T47D (cell line): Measurements from ENCODE around the gene IL21R.

Source experiments
- DNase-seq, 2 experiments: peaks; one replicate each; pipeline versions ENCODE4 v3.0.0 to v3.0.0-alpha.2; 2011 to 2012; ENCODE audit warnings: low read depth in 1 of 2, low spot score in 1 of 2
- JUND ChIP-seq: IDR thresholded peaks from 2 replicates; pipeline ENCODE4 v1.6.1; 2012; ENCODE audit warnings: low read depth
- in situ Hi-C: cut with HindIII; loops from 2 replicates; pipeline ENCODE4 v1.10.0; 2016; ENCODE audit warnings: low sequenced_read_pairs, low pct_unique_long_range_greater_than_20kb

IL21R gene

GRCh38 chr16:27366687-27367460 is 35.1 kb upstream of the IL21R start:
- in situ Hi-C loops, result no loop called here
- no peak for TF ChIP-seq JUND
- DNase-seq, result no peak

- TF ChIP-seq JUND, result no peak
- in situ Hi-C loops, result no loop called here
These were observed 34.3 kb upstream of the IL21R start for GRCh38 chr16:27367461-27368357.

DNA sequence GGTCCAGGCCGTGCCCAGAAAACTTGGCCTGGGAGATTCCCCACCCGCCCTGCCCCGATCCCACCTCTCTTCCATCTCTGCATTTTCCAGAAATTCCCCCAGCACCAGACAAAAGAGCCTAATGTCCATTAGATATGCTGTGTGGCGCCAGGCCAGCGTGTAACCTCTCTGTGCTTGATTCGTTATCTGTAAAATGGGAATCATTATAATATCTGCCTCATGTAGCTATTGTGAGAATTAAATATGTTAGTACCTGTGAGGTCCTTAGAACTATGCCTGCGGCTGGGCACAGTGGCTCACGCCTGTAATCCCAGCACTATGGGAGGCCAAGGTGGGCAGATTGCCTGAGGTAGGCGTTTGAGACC is 33.6 kb upstream of the IL21R start:
- no peak for DNase-seq
- TF ChIP-seq JUND, result no peak
- in situ Hi-C loops, result no loop called here

More at GRCh38 chr16:27367461-27368357, 34.3 kb upstream of the IL21R start:
- DNase-seq, result peak; percentile 70 to 73

DNA sequence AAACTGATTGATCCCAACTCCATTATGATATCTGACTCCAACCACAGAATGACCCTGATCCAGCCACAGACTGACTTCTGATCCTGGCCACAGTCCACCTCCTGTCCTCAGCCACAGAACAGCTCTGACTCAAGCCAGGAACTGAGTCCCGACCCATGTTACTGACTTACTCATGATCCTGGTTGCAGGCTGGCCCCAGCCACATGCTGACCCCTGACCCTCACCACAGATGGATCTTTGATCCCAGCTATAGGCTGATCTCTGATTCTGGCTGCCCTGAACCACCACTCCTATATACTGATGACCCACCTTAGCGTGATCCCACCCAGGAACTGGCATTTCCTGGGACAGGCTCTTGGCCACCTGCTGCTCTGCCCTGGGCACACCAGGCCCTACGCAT is 32.2 kb upstream of the IL21R start:
- no peak for TF ChIP-seq JUND
- in situ Hi-C loops, result no loop called here
- no peak for DNase-seq

- TF ChIP-seq JUND, result no peak
- in situ Hi-C loops, result no loop called here
- DNase-seq, result no peak
These were observed 31.7 kb upstream of the IL21R start for GRCh38 chr16:27370318-27370717.

DNA sequence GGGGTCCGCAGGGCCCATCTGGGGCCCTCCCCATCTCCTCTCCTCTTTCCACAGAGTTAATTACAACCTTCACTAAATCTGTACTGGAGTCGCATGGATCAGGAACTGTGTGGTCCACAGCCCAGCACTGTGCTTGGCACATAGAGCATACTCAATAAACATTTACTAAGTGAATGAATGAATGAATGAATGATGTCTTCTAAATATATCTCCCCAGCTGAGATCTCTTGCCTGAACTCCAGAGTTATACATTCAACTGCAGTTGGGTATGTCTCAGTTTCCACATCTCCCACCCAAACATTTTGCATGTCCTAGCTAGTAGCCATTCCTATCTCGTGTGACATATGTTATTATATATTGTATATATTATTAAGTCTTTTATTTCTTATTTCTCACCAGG is 28.7 kb upstream of the IL21R start:
- DNase-seq, result no peak
- in situ Hi-C loops, result no loop called here

GRCh38 chr16:27374221-27374803 is 27.7 kb upstream of the IL21R start:
- in situ Hi-C loops, result no loop called here
- no peak for DNase-seq
- TF ChIP-seq JUND, result no peak

More for the DNA sequence above, 28.7 kb upstream of the IL21R start:
- no peak for TF ChIP-seq JUND

DNA sequence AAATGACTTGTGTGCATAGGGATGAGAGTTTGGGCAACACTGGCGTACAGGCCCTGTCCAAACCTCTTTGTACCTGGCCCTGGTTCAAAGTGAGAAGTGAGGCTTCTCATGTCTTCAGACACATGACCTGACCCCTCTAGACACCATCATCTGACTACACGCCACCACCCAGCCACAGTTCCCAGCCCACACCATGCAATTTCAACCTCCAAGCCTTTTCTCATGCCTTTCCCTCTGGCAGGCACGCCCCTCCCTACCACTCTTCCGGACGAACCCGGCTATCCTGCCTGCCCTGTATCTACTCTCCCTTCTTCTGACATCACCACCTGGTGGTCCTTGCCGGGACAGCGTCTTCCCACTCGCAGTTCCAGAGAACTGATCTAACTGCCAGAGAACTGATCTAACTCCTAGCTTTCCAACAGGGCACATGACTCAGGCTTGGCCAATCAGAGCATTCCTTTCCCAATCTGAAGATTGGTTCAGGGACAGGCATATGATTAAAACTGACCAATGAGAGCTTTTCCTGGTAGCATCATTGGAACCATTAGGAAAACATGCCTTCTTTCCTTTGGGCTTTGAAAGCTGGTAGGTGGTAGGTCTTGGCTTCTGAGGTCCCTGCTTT is 27.1 kb upstream of the IL21R start:
- peak in 1 of 2 experiments; percentile 74 for DNase-seq
- in situ Hi-C loops, result no loop called here
- no peak for TF ChIP-seq JUND

DNA sequence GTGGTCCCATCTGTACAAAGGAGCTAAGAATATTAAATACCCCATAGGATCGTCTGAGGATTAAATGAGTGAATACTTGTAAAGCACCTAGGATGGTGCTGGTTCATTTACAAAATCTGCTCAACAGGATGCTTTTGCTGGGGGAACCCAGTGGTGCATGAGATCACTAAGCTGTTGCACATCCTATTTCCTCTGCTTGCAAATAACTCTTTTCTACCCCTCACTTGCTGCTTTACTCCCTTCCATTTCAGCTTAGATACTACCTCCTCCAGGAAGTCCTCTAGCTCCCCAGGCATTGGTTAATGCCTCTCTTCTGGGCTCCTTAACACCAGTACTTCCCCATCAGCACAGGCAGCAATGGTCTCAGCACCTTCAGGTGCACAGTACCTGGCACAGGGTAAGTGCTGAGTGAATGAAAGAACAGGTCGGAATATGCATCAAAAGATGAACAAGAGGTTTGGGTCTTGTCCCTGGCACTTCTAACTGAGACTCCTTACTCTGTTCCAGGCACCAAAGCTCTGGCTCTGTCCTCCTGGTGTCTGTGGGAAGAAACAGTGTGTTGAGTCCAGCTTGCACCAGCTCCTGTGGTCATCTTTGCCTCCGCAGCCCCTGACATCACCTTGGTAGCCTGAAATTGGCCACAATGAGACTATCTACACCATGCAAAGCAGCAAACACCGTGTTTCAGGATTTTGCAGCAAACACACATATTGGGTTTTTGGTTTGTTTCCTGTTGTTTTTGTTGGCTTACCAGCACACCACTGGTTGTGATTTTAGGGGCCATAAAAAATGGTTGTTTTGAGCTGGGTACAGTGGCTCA is 24.1 kb upstream of the IL21R start:
- no peak for DNase-seq
- in situ Hi-C loops, result no loop called here
- TF ChIP-seq JUND, result no peak

DNA sequence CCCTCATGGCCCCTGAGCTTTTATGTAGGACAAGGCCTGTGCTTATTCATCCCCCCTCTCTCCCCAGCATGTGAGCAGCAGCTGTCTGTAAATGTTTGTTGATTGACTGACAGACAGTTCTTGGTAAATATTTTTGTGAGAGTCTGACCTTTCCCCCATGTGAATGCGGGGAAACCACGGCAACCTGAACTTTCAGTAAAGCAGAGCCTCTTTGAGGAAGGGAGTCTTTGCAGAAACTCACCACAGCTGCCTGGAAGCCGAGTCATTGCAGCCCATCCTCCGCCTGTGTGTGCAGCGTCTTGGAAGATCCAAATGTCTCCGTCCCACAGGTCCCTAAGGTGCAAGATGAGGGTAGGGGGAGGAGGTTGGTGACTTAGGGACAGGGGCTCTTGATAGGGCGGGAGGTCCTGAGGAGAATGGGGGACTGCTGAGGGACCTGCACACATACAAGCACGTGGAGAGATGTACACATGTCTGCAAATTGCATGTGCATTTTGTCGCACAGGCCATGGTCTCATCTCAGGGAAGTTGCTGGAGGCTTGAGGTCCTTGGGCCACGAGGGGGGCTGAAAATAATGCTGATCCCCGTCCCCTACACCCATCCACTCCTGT is 23.0 kb upstream of the IL21R start:
- DNase-seq, result no peak
- TF ChIP-seq JUND, result no peak

DNA sequence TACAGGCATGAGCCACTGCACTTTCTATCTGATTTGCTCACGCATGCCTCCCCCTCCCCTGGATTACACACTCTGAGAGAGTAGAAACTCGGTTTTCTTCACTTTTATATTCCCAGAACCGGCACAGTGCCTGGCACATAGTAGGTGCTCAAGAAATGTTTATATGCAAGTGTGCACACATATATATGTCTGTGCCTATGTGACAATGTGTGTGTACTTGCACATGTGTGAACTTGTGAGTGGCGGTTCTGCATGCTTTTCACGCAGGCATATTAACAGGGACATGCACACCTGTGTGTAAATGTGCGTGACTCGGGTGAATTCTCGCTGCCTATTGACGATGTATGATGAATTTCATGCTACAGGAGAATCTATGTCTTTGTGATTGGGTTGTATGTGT is 22.1 kb upstream of the IL21R start:
- in situ Hi-C loops, result no loop called here
- TF ChIP-seq JUND, result no peak
- DNase-seq, result no peak

More for the DNA sequence above, 23.0 kb upstream of the IL21R start:
- in situ Hi-C loops, result no loop called here
